Gastrocnemius medialis (tissue), 4 donors: Measurements from ENCODE around the gene VIM.

Experiments used
- CTCF ChIP-seq, 5 experiments: fragments of 450-650 bp in 3 of 5; fragments of 200-600 bp in 2 of 5; sonication (generic) in 2 of 5; IDR thresholded peaks in 4 of 5; conservative IDR thresholded peaks in 1 of 5; 1 replicate in 4 of 5; 2 replicates in 1 of 5; pipeline ENCODE4 v1.5.1; 2016 to 2019; ENCODE audit warnings: antibody characterized with exemption in 5 of 5, mild to moderate bottlenecking in 3 of 5, moderate library complexity in 3 of 5
- POLR2A ChIP-seq, 2 donors: fragments of 450-650 bp; IDR thresholded peaks; one replicate each; pipeline ENCODE4 v1.6.1; 2017; ENCODE audit warnings: antibody characterized with exemption in 2 of 2, mild to moderate bottlenecking in 2 of 2, moderate library complexity in 2 of 2

DNA sequence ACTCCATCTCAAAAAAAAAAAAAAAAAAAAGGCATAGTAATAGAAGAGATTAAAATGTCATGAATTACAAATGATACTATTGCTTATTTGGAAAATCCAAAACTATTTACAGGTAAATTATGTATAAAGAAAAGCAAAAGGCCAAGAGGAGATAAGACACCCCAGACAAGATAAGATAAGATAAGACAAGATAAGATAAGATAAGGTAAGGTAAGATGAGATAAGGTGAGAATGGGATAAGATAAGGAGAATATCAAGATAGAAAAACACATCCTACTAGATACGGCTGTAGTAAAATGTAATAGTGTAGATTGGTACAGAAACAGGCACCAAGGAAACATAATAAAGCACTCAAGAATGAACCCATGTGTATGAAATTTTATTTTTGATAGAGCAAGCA lies 20.9 kb downstream of the VIM start:
- TF ChIP-seq POLR2A (IDR thresholded peaks at IDR 0.05) (no peak), CTCF (IDR thresholded peaks at IDR 0.05 in 4 of 5, conservative IDR thresholded peaks at IDR 0.05 in 1 of 5) (no peak)
